ENCODE results near the gene REELD1.

DNA sequence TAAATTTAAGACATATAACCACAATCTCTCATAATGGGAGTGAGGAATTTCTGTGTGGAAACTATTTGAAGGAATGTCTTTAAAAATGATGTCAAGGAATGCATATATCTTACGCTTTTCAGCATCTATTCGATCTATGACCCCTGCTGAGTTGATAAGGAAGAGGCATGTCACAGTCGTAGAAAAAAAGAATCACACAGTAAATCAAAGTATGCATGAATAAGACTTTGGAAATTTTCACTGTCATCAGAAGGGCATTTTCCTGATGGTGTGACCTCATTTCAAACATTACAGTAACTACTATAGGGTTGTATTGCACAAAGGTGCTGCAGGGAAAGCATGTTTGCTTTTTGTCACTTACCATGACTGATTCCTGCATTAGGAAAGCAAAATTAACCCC, 41.5 kb downstream of the REELD1 start:
- TF ChIP-seq CTCF (conservative IDR thresholded peaks at IDR 0.05; ENCODE audit: low read depth, low read length) (no peak), RCOR1 (IDR thresholded peaks at IDR 0.05; ENCODE audit: insufficient replicate concordance, low read length) (no peak), POLR2A (IDR thresholded peaks at IDR 0.05; ENCODE audit: low read depth, low read length) (no peak), CHD1 (IDR thresholded peaks at IDR 0.05; ENCODE audit: low read depth, low read length) (no peak), RAD21 (IDR thresholded peaks at IDR 0.05; ENCODE audit: low read length) (no peak), CEBPB (IDR thresholded peaks at IDR 0.05; ENCODE audit: low read depth, low read length) (peak; percentile 67), SMC3 (IDR thresholded peaks at IDR 0.05; ENCODE audit: low read depth, low read length) (no peak), RFX5 (IDR thresholded peaks at IDR 0.05; ENCODE audit: low read depth, low read length) (no peak), NFE2L2 (IDR thresholded peaks at IDR 0.05; ENCODE audit: low read depth, low read length) (no peak)
- TF ChIP-seq, protein P1, sequence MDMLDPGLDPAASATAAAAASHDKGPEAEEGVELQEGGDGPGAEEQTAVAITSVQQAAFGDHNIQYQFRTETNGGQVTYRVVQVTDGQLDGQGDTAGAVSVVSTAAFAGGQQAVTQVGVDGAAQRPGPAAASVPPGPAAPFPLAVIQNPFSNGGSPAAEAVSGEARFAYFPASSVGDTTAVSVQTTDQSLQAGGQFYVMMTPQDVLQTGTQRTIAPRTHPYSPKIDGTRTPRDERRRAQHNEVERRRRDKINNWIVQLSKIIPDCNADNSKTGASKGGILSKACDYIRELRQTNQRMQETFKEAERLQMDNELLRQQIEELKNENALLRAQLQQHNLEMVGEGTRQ (IDR thresholded peaks at IDR 0.05; ENCODE audit: low read depth, low read length): no peak
- TF ChIP-seq, protein P2, sequence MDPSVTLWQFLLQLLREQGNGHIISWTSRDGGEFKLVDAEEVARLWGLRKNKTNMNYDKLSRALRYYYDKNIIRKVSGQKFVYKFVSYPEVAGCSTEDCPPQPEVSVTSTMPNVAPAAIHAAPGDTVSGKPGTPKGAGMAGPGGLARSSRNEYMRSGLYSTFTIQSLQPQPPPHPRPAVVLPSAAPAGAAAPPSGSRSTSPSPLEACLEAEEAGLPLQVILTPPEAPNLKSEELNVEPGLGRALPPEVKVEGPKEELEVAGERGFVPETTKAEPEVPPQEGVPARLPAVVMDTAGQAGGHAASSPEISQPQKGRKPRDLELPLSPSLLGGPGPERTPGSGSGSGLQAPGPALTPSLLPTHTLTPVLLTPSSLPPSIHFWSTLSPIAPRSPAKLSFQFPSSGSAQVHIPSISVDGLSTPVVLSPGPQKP (IDR thresholded peaks at IDR 0.05; ENCODE audit: borderline replicate concordance, low read depth, low read length): no peak

Measured in IMR-90 (cell line).